Kidney (tissue), 14 donors: ENCODE measurements around the gene KAT2B. TPM values are rescaled to one million over a fixed set of nuclear protein-coding genes. Genes with fewer than 3 reads are reported as not detected.
"Not testable (repeated sequence)": the region's sequence is repeated elsewhere in the genome, so short reads cannot be mapped to it uniquely, and the experiment has no call there.

Source experiments
- DNase-seq, 5 donors: peaks; one replicate each; pipeline ENCODE4 v3.0.0-alpha.2; 2013 to 2020
- FAIRE-seq: peaks from 2 replicates; lab custom pipeline; 2012; peaks lifted over from hg19 to GRCh38; lab: Jason Lieb, UNC
- H3K27ac ChIP-seq, 2 donors: one replicate each; pipeline ENCODE4 v1.7.0; 2013; ENCODE audit warnings: low read depth in 2 of 2, low read length in 2 of 2, inconsistent platforms in 1 of 2
- H3K27me3 ChIP-seq: one replicate; pipeline ENCODE4 v1.7.1; 2013; ENCODE audit warnings: low read length, inconsistent platforms; ENCODE audit not compliant: control insufficient read depth, insufficient read depth
- H3K36me3 ChIP-seq, 3 donors: one replicate each; pipeline versions ENCODE4 v1.7.0 to v1.7.1; 2013; ENCODE audit warnings: low read length in 3 of 3, control low read depth in 1 of 3, inconsistent platforms in 1 of 3; ENCODE audit not compliant: insufficient read depth in 3 of 3, control insufficient read depth in 2 of 3
- H3K4me1 ChIP-seq, 3 donors: one replicate each; pipeline versions ENCODE4 v1.7.0 to v1.7.1; 2013; ENCODE audit warnings: low read length in 3 of 3, inconsistent platforms in 1 of 3, low read depth in 1 of 3; ENCODE audit not compliant: control insufficient read depth in 2 of 3, insufficient read depth in 2 of 3
- H3K4me3 ChIP-seq, 3 donors: one replicate each; pipeline versions ENCODE4 v1.7.0 to v1.8.1; 2013; ENCODE audit warnings: low read length in 3 of 3, control low read depth in 1 of 3, inconsistent platforms in 1 of 3
- H3K9ac ChIP-seq, 3 donors: one replicate each; pipeline versions ENCODE4 v1.7.0 to v1.7.1; 2013; ENCODE audit warnings: low read length in 3 of 3, control low read depth in 1 of 3, inconsistent platforms in 1 of 3
- H3K9me3 ChIP-seq, 3 donors: one replicate each; pipeline versions ENCODE4 v1.7.0 to v1.7.1; 2013; ENCODE audit warnings: low read length in 3 of 3, control low read depth in 1 of 3, inconsistent platforms in 1 of 3; ENCODE audit not compliant: control insufficient read depth in 2 of 3, insufficient read depth in 1 of 3
- CTCF ChIP-seq: IDR thresholded peaks from 3 replicates; pipeline ENCODE4 v1.5.1; 2012; ENCODE audit warnings: mild to moderate bottlenecking, moderate library complexity, borderline replicate concordance; ENCODE audit not compliant: insufficient read depth; ENCODE audit errors: extremely low read depth
- intact Hi-C: fragments of 100-400 bp; cut with DNase I; formaldehyde crosslinking; loops from one replicate; pipeline ENCODE4 v1.11.1; 2022
- polyA plus RNA-seq: library from polyadenylated mRNA; stranded (reverse); fragments of 350-450 nt; fragmentation: Illumina TruSeq; extraction: RNeasy Lipid Tissue Mini Kit (QIAGEN cat#74804); gene quantifications from one replicate; pipeline ENCODE4 v1.2.3, GENCODE V29; 2014; ENCODE audit warnings: low read depth, low replicate concordance; ENCODE audit not compliant: insufficient read depth
- total RNA-seq: library from RNA; stranded (reverse); fragmentation: NEBNext Ultra II Directional; extraction: Animal tissue kit (Norgen Biotek cat#: 25700); gene quantifications from one replicate; pipeline ENCODE4 v1.2.1, GENCODE V29; 2021
- donor health status: control.
- donor health status: control.
- donor health status: control.
- donor health status: control.
- donor health status: control.
- donor health status: DM: yes; HTN: yes; CAD: no.
- donor health status: Normal renal cell carcinoma (clear cell type).

The KAT2B gene
- total and polyA plus RNA-seq, 2 donors from 2014 or later, result 9.5 to 30.1 TPM

- TF ChIP-seq CTCF, result no peak
- peaks cover 3 to 19% (median 14%) of the 10 kb centered on the region in 3 donors for H3K4me1 ChIP-seq
- DNase-seq (no peak), FAIRE-seq (no peak)
- H3K36me3 ChIP-seq, result no peaks in the 10 kb centered on the region
- H3K4me3 ChIP-seq, result no peak overlapping the region
- H3K9ac ChIP-seq, result no peak overlapping the region
- H3K27ac ChIP-seq, result peak overlapping the region; percentile 8 to 24
- H3K27me3 ChIP-seq, result no peaks in the 10 kb centered on the region
- no peaks in the 10 kb centered on the region for H3K9me3 ChIP-seq
- intact Hi-C loops, result no loop called here
Measured at GRCh38 chr3:20042331-20042730, 2.1 kb downstream of the KAT2B start.

DNA sequence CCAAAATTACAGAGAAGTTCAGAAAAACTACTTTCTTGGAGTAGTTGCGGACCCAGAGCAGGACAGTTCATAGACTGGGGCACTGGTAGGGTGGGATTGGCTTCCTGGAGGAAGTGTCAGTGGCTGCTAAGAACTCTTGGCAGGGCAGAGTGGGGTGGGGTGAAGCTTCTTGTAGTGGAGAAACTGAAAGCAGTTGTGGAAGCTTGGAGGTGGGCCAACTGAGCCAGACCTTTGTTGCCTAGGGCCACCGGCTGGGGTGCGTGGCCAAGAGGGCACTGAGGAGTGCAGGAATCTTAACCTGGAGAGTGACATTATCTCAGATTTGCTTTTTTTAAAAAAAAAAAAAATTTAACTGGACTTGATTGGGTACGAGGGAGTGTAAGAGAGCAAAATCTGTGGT lies 3.1 kb downstream of the KAT2B start:
- peak in 1 of 5 donors; percentile 91 for DNase-seq
- no peak for TF ChIP-seq CTCF
- Histone ChIP-seq H3K27me3 (no peaks in the 10 kb centered on the region), H3K4me3 (peak overlapping the region in 1 of 3 donors; percentile 35), H3K27ac (peak overlapping the region; percentile 69 to 78), H3K36me3 (no peaks in the 10 kb centered on the region), H3K4me1 (peaks cover 2 to 14% (median 14%) of the 10 kb centered on the region in 3 donors), H3K9ac (peak overlapping the region in 2 of 3 donors; percentile 30 to 46), H3K9me3 (no peaks in the 10 kb centered on the region)
- no peak for FAIRE-seq
- intact Hi-C loops, result no loop called here

DNA sequence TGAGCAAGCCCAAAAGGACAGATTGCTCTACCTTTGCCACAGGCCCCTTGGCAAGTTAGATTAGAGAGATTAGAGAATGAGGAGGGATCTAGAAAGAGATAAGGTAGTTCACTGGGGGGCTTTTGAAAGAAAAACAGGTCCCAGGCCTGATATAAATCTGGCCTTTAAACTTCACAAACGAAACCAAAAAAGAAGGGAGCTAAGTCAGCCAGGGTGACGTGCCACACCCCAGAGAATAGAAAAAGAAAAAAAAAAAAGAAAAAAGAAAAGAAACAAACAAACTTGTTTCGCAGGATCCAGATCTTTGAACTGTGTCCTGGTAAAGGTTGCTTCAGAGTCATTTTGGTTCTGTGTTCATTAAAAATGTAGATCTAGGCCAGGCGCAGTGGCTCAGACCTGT lies 3.6 kb downstream of the KAT2B start:
- Histone ChIP-seq H3K4me3 (peak overlapping the region in 1 of 3 donors; percentile 35), H3K9ac (peak overlapping the region in 2 of 3 donors; percentile 30 to 46), H3K4me1 (peaks cover 0 to 15% (median 12%) of the 10 kb centered on the region in 3 donors), H3K27ac (peak overlapping the region; percentile 69 to 78), H3K27me3 (no peaks in the 10 kb centered on the region), H3K36me3 (no peaks in the 10 kb centered on the region), H3K9me3 (no peaks in the 10 kb centered on the region)
- DNase-seq (no peak), FAIRE-seq (no peak)
- TF ChIP-seq CTCF, result no peak
- intact Hi-C loops, result no loop called here

DNA sequence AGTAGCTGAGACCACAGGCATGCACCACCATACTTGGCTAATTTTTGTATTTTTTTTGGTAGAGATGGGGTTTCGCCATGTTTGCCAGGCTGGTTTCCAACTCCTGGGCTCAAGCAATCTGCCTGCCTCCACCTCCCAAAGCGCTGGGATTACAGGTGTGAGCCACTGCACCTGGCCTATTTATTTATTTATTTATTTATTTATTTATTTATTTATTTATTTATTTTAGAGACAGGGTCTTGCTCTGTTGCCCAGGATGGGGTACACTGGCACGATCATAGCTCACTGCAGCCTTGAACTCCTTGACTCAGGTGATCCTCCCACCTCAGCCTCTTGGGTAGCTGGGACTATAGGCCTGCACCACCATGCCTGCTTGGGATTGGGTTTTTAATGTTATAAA lies 4.9 kb downstream of the KAT2B start:
- H3K36me3 ChIP-seq, H3K9ac ChIP-seq, H3K27me3 ChIP-seq, FAIRE-seq, H3K4me3 ChIP-seq, intact Hi-C loops, DNase-seq, H3K9me3 ChIP-seq, H3K27ac ChIP-seq: not testable (repeated sequence)
- peaks cover 0 to 18% (median 12%) of the 10 kb centered on the region in 3 donors for H3K4me1 ChIP-seq
